Upper lobe of left lung (tissue), 4 donors: Measurements from ENCODE around the gene MXI1.

Source experiments
- CTCF ChIP-seq, 6 experiments: fragments of 450-650 bp in 4 of 6; fragments of 200-600 bp in 2 of 6; sonication (generic) in 2 of 6; IDR thresholded peaks; one replicate each; pipeline ENCODE4 v1.5.1; 2016 to 2019; ENCODE audit warnings: antibody characterized with exemption in 6 of 6
- EP300 ChIP-seq, 4 donors: sonication (generic); formaldehyde crosslinking; IDR thresholded peaks; one replicate each; pipeline ENCODE4 v1.5.1; 2017; ENCODE audit warnings: antibody characterized with exemption in 4 of 4, control low read depth in 2 of 4
- POLR2A ChIP-seq, 4 donors: fragments of 450-650 bp; IDR thresholded peaks; one replicate each; pipeline ENCODE4 v1.5.1; 2016 to 2017; ENCODE audit warnings: antibody characterized with exemption in 4 of 4, mild to moderate bottlenecking in 2 of 4

GRCh38 chr10:110223298-110223925 is 16.0 kb downstream of the MXI1 start:
- TF ChIP-seq CTCF (IDR thresholded peaks at IDR 0.05) (no peak), POLR2A (IDR thresholded peaks at IDR 0.05) (no peak), EP300 (IDR thresholded peaks at IDR 0.05) (no peak)
